ENCODE data around the gene SPATA6. TPM values are rescaled to one million over a fixed set of nuclear protein-coding genes. Genes with fewer than 3 reads are reported as not detected.
A peak's percentile ranks its signal among the peaks of the same experiment; 100 is the strongest.
"Not testable (repeated sequence)": the region's sequence is repeated elsewhere in the genome, so short reads cannot be mapped to it uniquely, and the experiment has no call there.

The SPATA6 gene
- total RNA-seq, 1 experiment from 2014 or later = 0.30 TPM

GRCh38 chr1:48284696-48285420 is 187.1 kb downstream of the SPATA6 start:
- H4K20me1 ChIP-seq (ENCODE audit: insufficient read depth, low read depth, low read length); H3K79me2 ChIP-seq (ENCODE audit: low read length); H3K9ac ChIP-seq (ENCODE audit: low read length); H3K4me3 ChIP-seq (ENCODE audit: low read length); H3K36me3 ChIP-seq (ENCODE audit: insufficient read depth, low read length); H3K27me3 ChIP-seq (ENCODE audit: low read length); H3K27ac ChIP-seq (ENCODE audit: low read length); H3K4me1 ChIP-seq (ENCODE audit: low read length); H2AFZ ChIP-seq (ENCODE audit: low read length); H3K4me2 ChIP-seq (ENCODE audit: low read depth, low read length, poor library complexity, severe bottlenecking); H3K9me3 ChIP-seq (ENCODE audit: low read length); H3K9me2 ChIP-seq (replicated peaks; ENCODE audit: insufficient read depth, low read length): not testable (repeated sequence)
- peak; percentile 50 for DNase-seq

- not testable (repeated sequence) for H3K4me1 ChIP-seq (ENCODE audit: low read length); H3K36me3 ChIP-seq (ENCODE audit: insufficient read depth, low read length); H3K79me2 ChIP-seq (ENCODE audit: low read length); H3K4me3 ChIP-seq (ENCODE audit: low read length); H3K27ac ChIP-seq (ENCODE audit: low read length); H3K4me2 ChIP-seq (ENCODE audit: low read depth, low read length, poor library complexity, severe bottlenecking); H3K27me3 ChIP-seq (ENCODE audit: low read length); H3K9me2 ChIP-seq (replicated peaks; ENCODE audit: insufficient read depth, low read length); H4K20me1 ChIP-seq (ENCODE audit: insufficient read depth, low read depth, low read length); H2AFZ ChIP-seq (ENCODE audit: low read length); H3K9me3 ChIP-seq (ENCODE audit: low read length); H3K9ac ChIP-seq (ENCODE audit: low read length); DNase-seq
Observed at GRCh38 chr1:48282329-48282728, 189.7 kb downstream of the SPATA6 start.

GRCh38 chr1:48277437-48277836 is 194.6 kb downstream of the SPATA6 start:
- H3K9me3 ChIP-seq (ENCODE audit: low read length); H3K4me2 ChIP-seq (ENCODE audit: low read depth, low read length, poor library complexity, severe bottlenecking); H3K36me3 ChIP-seq (ENCODE audit: insufficient read depth, low read length); H3K4me3 ChIP-seq (ENCODE audit: low read length); H3K27ac ChIP-seq (ENCODE audit: low read length); H3K79me2 ChIP-seq (ENCODE audit: low read length); H3K27me3 ChIP-seq (ENCODE audit: low read length); H3K9me2 ChIP-seq (replicated peaks; ENCODE audit: insufficient read depth, low read length); H4K20me1 ChIP-seq (ENCODE audit: insufficient read depth, low read depth, low read length); H3K9ac ChIP-seq (ENCODE audit: low read length); H2AFZ ChIP-seq (ENCODE audit: low read length); DNase-seq; H3K4me1 ChIP-seq (ENCODE audit: low read length): not testable (repeated sequence)

- Histone ChIP-seq H3K9me3 (ENCODE audit: low read length) (no peaks in the 10 kb centered on the region), H3K9ac (ENCODE audit: low read length) (no peak overlapping the region), H3K4me1 (ENCODE audit: low read length) (no peaks in the 10 kb centered on the region), H3K27ac (ENCODE audit: low read length) (no peak overlapping the region), H3K4me2 (ENCODE audit: low read depth, low read length, poor library complexity, severe bottlenecking) (no peak overlapping the region), H3K9me2 (replicated peaks; ENCODE audit: insufficient read depth, low read length) (no peaks in the 10 kb centered on the region), H4K20me1 (ENCODE audit: insufficient read depth, low read depth, low read length) (no peaks in the 10 kb centered on the region), H2AFZ (ENCODE audit: low read length) (no peak overlapping the region), H3K27me3 (ENCODE audit: low read length) (no peaks in the 10 kb centered on the region), H3K79me2 (ENCODE audit: low read length) (no peaks in the 10 kb centered on the region), H3K36me3 (ENCODE audit: insufficient read depth, low read length) (no peaks in the 10 kb centered on the region), H3K4me3 (ENCODE audit: low read length) (no peak overlapping the region)
- no peak for DNase-seq
Observed at GRCh38 chr1:48266576-48266975, 205.4 kb downstream of the SPATA6 start.

- DNase-seq = no peak
- H3K79me2 ChIP-seq (ENCODE audit: low read length) = no peaks in the 10 kb centered on the region
- H3K9me2 ChIP-seq (replicated peaks; ENCODE audit: insufficient read depth, low read length) = no peaks in the 10 kb centered on the region
- no peak overlapping the region for H3K4me3 ChIP-seq (ENCODE audit: low read length)
- no peak overlapping the region for H3K27ac ChIP-seq (ENCODE audit: low read length)
- no peak overlapping the region for H3K9ac ChIP-seq (ENCODE audit: low read length)
- H3K36me3 ChIP-seq (ENCODE audit: insufficient read depth, low read length) = no peaks in the 10 kb centered on the region
- no peaks in the 10 kb centered on the region for H3K27me3 ChIP-seq (ENCODE audit: low read length)
- H2AFZ ChIP-seq (ENCODE audit: low read length) = no peak overlapping the region
- H3K9me3 ChIP-seq (ENCODE audit: low read length) = no peaks in the 10 kb centered on the region
- H4K20me1 ChIP-seq (ENCODE audit: insufficient read depth, low read depth, low read length) = no peaks in the 10 kb centered on the region
- H3K4me1 ChIP-seq (ENCODE audit: low read length) = no peaks in the 10 kb centered on the region
- no peak overlapping the region for H3K4me2 ChIP-seq (ENCODE audit: low read depth, low read length, poor library complexity, severe bottlenecking)
Observed at GRCh38 chr1:48263041-48263440, 209.0 kb downstream of the SPATA6 start.

- H4K20me1 ChIP-seq (ENCODE audit: insufficient read depth, low read depth, low read length) = no peaks in the 10 kb centered on the region
- no peak for DNase-seq
Observed at GRCh38 chr1:48261881-48262400, 210.1 kb downstream of the SPATA6 start.

GRCh38 chr1:48258106-48258505 is 213.9 kb downstream of the SPATA6 start:
- Histone ChIP-seq H4K20me1 (ENCODE audit: insufficient read depth, low read depth, low read length) (no peaks in the 10 kb centered on the region), H3K36me3 (ENCODE audit: insufficient read depth, low read length) (no peaks in the 10 kb centered on the region)

More at GRCh38 chr1:48261881-48262400, 210.1 kb downstream of the SPATA6 start:
- Histone ChIP-seq H3K4me3 (ENCODE audit: low read length) (no peak overlapping the region), H3K27me3 (ENCODE audit: low read length) (no peaks in the 10 kb centered on the region), H3K79me2 (ENCODE audit: low read length) (no peaks in the 10 kb centered on the region), H3K4me2 (ENCODE audit: low read depth, low read length, poor library complexity, severe bottlenecking) (no peak overlapping the region), H3K9me3 (ENCODE audit: low read length) (no peaks in the 10 kb centered on the region), H3K9me2 (replicated peaks; ENCODE audit: insufficient read depth, low read length) (no peaks in the 10 kb centered on the region), H3K36me3 (ENCODE audit: insufficient read depth, low read length) (no peaks in the 10 kb centered on the region), H2AFZ (ENCODE audit: low read length) (no peak overlapping the region), H3K9ac (ENCODE audit: low read length) (no peak overlapping the region), H3K27ac (ENCODE audit: low read length) (no peak overlapping the region), H3K4me1 (ENCODE audit: low read length) (no peaks in the 10 kb centered on the region)

GRCh38 chr1:48254254-48254653 is 217.8 kb downstream of the SPATA6 start:
- no peak for DNase-seq
- no peaks in the 10 kb centered on the region for H3K36me3 ChIP-seq (ENCODE audit: insufficient read depth, low read length)
- no peaks in the 10 kb centered on the region for H4K20me1 ChIP-seq (ENCODE audit: insufficient read depth, low read depth, low read length)
- no peak overlapping the region for H3K4me3 ChIP-seq (ENCODE audit: low read length)
- H2AFZ ChIP-seq (ENCODE audit: low read length) = no peak overlapping the region
- no peaks in the 10 kb centered on the region for H3K9me2 ChIP-seq (replicated peaks; ENCODE audit: insufficient read depth, low read length)
- H3K27ac ChIP-seq (ENCODE audit: low read length) = no peak overlapping the region
- H3K79me2 ChIP-seq (ENCODE audit: low read length) = no peaks in the 10 kb centered on the region
- H3K9me3 ChIP-seq (ENCODE audit: low read length) = no peaks in the 10 kb centered on the region
- no peaks in the 10 kb centered on the region for H3K27me3 ChIP-seq (ENCODE audit: low read length)
- H3K9ac ChIP-seq (ENCODE audit: low read length) = no peak overlapping the region
- H3K4me1 ChIP-seq (ENCODE audit: low read length) = no peaks in the 10 kb centered on the region
- H3K4me2 ChIP-seq (ENCODE audit: low read depth, low read length, poor library complexity, severe bottlenecking) = no peak overlapping the region

More at GRCh38 chr1:48258106-48258505, 213.9 kb downstream of the SPATA6 start:
- no peaks in the 10 kb centered on the region for H3K9me3 ChIP-seq (ENCODE audit: low read length)
- H3K9ac ChIP-seq (ENCODE audit: low read length) = no peak overlapping the region
- H3K79me2 ChIP-seq (ENCODE audit: low read length) = no peaks in the 10 kb centered on the region
- no peak overlapping the region for H2AFZ ChIP-seq (ENCODE audit: low read length)
- H3K4me2 ChIP-seq (ENCODE audit: low read depth, low read length, poor library complexity, severe bottlenecking) = no peak overlapping the region
- H3K4me3 ChIP-seq (ENCODE audit: low read length) = no peak overlapping the region
- H3K9me2 ChIP-seq (replicated peaks; ENCODE audit: insufficient read depth, low read length) = no peaks in the 10 kb centered on the region
- H3K27ac ChIP-seq (ENCODE audit: low read length) = no peak overlapping the region
- DNase-seq = no peak
- no peaks in the 10 kb centered on the region for H3K27me3 ChIP-seq (ENCODE audit: low read length)
- no peaks in the 10 kb centered on the region for H3K4me1 ChIP-seq (ENCODE audit: low read length)
